ENCODE measurements around the gene APOC3. TPM values are rescaled to one million over a fixed set of nuclear protein-coding genes. Genes with fewer than 3 reads are reported as not detected.

APOC3 gene
- total RNA-seq, 1 donor from 2014 or later = not detected

DNA sequence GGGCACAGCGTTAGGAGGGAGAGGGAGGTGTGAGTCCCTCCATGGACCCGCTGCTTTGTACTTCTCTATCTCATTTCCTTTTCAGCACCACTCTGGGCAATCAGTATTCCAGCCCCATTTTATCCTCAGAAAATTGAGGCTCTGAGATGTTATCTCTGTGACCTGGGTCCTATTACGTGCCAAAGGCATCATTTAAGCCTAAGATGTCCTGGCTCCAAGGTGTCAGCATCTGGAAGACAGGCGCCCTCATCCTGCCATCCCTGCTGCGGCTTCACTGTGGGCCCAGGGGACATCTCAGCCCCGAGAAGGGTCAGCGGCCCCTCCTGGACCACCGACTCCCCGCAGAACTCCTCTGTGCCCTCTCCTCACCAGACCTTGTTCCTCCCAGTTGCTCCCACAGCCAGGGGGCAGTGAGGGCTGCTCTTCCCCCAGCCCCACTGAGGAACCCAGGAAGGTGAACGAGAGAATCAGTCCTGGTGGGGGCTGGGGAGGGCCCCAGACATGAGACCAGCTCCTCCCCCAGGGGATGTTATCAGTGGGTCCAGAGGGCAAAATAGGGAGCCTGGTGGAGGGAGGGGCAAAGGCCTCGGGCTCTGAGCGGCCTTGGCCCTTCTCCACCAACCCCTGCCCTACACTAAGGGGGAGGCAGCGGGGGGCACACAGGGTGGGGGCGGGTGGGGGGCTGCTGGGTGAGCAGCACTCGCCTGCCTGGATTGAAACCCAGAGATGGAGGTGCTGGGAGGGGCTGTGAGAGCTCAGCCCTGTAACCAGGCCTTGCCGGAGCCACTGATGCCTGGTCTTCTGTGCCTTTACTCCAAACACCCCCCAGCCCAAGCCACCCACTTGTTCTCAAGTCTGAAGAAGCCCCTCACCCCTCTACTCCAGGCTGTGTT lies 829 bp upstream of the APOC3 start:
- no peak overlapping the region for H3K4me3 ChIP-seq
- H3K36me3 ChIP-seq = no peaks in the 10 kb centered on the region
- TF ChIP-seq, protein P1, sequence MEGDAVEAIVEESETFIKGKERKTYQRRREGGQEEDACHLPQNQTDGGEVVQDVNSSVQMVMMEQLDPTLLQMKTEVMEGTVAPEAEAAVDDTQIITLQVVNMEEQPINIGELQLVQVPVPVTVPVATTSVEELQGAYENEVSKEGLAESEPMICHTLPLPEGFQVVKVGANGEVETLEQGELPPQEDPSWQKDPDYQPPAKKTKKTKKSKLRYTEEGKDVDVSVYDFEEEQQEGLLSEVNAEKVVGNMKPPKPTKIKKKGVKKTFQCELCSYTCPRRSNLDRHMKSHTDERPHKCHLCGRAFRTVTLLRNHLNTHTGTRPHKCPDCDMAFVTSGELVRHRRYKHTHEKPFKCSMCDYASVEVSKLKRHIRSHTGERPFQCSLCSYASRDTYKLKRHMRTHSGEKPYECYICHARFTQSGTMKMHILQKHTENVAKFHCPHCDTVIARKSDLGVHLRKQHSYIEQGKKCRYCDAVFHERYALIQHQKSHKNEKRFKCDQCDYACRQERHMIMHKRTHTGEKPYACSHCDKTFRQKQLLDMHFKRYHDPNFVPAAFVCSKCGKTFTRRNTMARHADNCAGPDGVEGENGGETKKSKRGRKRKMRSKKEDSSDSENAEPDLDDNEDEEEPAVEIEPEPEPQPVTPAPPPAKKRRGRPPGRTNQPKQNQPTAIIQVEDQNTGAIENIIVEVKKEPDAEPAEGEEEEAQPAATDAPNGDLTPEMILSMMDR (IDR thresholded peaks at IDR 0.05) = no peak
- intact Hi-C loops (cut with DNase I) = no loop called here
- H3K9me3 ChIP-seq = no peaks in the 10 kb centered on the region
- no peaks in the 10 kb centered on the region for H3K4me1 ChIP-seq
- ATAC-seq (no peak), DNase-seq (no peak)
- H3K27me3 ChIP-seq (ENCODE audit: low read depth) = no peaks in the 10 kb centered on the region
- H3K27ac ChIP-seq = no peak overlapping the region

DNA sequence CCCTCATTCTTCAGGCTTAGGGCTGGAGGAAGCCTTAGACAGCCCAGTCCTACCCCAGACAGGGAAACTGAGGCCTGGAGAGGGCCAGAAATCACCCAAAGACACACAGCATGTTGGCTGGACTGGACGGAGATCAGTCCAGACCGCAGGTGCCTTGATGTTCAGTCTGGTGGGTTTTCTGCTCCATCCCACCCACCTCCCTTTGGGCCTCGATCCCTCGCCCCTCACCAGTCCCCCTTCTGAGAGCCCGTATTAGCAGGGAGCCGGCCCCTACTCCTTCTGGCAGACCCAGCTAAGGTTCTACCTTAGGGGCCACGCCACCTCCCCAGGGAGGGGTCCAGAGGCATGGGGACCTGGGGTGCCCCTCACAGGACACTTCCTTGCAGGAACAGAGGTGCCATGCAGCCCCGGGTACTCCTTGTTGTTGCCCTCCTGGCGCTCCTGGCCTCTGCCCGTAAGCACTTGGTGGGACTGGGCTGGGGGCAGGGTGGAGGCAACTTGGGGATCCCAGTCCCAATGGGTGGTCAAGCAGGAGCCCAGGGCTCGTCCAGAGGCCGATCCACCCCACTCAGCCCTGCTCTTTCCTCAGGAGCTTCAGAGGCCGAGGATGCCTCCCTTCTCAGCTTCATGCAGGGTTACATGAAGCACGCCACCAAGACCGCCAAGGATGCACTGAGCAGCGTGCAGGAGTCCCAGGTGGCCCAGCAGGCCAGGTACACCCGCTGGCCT lies 641 bp downstream of the APOC3 start:
- DNase-seq (no peak), ATAC-seq (no peak)
- no peaks in the 10 kb centered on the region for H3K9me3 ChIP-seq
- no peak overlapping the region for H3K4me3 ChIP-seq
- H3K27me3 ChIP-seq (ENCODE audit: low read depth) = no peaks in the 10 kb centered on the region
- H3K27ac ChIP-seq = no peak overlapping the region
- H3K4me1 ChIP-seq = peaks cover 9% of the 10 kb centered on the region
- intact Hi-C loops (cut with DNase I) = no loop called here
- TF ChIP-seq, protein P1 (IDR thresholded peaks at IDR 0.05) = no peak
- H3K36me3 ChIP-seq = no peaks in the 10 kb centered on the region

DNA sequence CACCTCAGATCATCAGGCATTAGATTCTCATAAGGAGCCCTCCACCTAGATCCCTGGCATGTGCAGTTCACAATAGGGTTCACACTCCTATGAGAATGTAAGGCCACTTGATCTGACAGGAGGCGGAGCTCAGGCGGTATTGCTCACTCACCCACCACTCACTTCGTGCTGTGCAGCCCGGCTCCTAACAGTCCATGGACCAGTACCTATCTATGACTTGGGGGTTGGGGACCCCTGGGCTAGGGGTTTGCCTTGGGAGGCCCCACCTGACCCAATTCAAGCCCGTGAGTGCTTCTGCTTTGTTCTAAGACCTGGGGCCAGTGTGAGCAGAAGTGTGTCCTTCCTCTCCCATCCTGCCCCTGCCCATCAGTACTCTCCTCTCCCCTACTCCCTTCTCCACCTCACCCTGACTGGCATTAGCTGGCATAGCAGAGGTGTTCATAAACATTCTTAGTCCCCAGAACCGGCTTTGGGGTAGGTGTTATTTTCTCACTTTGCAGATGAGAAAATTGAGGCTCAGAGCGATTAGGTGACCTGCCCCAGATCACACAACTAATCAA lies 2.2 kb downstream of the APOC3 start:
- Histone ChIP-seq H3K27ac (no peak overlapping the region), H3K36me3 (no peaks in the 10 kb centered on the region), H3K4me1 (peaks cover 24% of the 10 kb centered on the region), H3K9me3 (no peaks in the 10 kb centered on the region), H3K27me3 (ENCODE audit: low read depth) (no peaks in the 10 kb centered on the region), H3K4me3 (no peak overlapping the region)
- no peak for ATAC-seq
- intact Hi-C loops (cut with DNase I) = no loop called here
- DNase-seq = no peak
- TF ChIP-seq, protein P1 (IDR thresholded peaks at IDR 0.05) = no peak

DNA sequence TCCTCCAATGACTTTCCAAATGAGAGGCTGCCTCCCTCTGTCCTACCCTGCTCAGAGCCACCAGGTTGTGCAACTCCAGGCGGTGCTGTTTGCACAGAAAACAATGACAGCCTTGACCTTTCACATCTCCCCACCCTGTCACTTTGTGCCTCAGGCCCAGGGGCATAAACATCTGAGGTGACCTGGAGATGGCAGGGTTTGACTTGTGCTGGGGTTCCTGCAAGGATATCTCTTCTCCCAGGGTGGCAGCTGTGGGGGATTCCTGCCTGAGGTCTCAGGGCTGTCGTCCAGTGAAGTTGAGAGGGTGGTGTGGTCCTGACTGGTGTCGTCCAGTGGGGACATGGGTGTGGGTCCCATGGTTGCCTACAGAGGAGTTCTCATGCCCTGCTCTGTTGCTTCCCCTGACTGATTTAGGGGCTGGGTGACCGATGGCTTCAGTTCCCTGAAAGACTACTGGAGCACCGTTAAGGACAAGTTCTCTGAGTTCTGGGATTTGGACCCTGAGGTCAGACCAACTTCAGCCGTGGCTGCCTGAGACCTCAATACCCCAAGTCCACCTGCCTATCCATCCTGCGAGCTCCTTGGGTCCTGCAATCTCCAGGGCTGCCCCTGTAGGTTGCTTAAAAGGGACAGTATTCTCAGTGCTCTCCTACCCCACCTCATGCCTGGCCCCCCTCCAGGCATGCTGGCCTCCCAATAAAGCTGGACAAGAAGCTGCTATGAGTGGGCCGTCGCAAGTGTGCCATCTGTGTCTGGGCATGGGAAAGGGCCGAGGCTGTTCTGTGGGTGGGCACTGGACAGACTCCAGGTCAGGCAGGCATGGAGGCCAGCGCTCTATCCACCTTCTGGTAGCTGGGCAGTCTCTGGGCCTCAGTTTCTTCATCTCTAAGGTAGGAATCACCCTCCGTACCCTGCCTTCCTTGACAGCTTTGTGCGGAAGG lies 2.9 kb downstream of the APOC3 start:
- Histone ChIP-seq H3K9me3 (no peaks in the 10 kb centered on the region), H3K4me3 (no peak overlapping the region), H3K27ac (no peak overlapping the region), H3K4me1 (peaks cover 32% of the 10 kb centered on the region), H3K27me3 (ENCODE audit: low read depth) (no peaks in the 10 kb centered on the region), H3K36me3 (no peaks in the 10 kb centered on the region)
- ATAC-seq (no peak), DNase-seq (no peak)
- TF ChIP-seq, protein P1 (IDR thresholded peaks at IDR 0.05) = no peak
- intact Hi-C loops (cut with DNase I) = no loop called here

DNA sequence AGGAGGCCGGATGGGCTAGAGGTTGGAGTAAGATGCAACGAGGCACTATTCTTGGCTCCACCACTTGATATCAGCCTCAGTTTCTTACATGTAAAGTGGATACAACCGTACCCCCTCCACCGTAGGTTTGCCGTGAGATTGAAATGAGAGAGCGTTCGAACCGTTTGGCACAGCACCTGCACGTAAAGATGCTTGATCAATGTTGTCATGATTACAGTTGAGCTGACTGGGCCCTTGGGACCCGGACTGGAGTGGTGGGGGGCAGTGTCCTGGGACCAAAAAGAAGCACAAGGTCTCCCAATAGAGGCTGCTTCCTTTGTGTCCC lies 3.7 kb downstream of the APOC3 start:
- Histone ChIP-seq H3K4me3 (no peak overlapping the region), H3K27me3 (ENCODE audit: low read depth) (no peaks in the 10 kb centered on the region), H3K36me3 (no peaks in the 10 kb centered on the region), H3K27ac (no peak overlapping the region), H3K9me3 (no peaks in the 10 kb centered on the region), H3K4me1 (peaks cover 35% of the 10 kb centered on the region)
- intact Hi-C loops (cut with DNase I) = no loop called here
- ATAC-seq (no peak), DNase-seq (no peak)
- TF ChIP-seq, protein P1 (IDR thresholded peaks at IDR 0.05) = no peak
